NK-92 treated with Interleukin-12 subunit alpha and Interleukin-12 subunit beta, amount 100 ng/mL, for 24 hours (cell line): ENCODE measurements around the gene TNFSF10.
"Not testable (repeated sequence)": the region's sequence is repeated elsewhere in the genome, so short reads cannot be mapped to it uniquely, and the experiment has no call there.

Experiments
- DNase-seq: peaks from one replicate; lab custom pipeline; 2025; lab: John Stamatoyannopoulos, UW

TNFSF10 gene

DNA sequence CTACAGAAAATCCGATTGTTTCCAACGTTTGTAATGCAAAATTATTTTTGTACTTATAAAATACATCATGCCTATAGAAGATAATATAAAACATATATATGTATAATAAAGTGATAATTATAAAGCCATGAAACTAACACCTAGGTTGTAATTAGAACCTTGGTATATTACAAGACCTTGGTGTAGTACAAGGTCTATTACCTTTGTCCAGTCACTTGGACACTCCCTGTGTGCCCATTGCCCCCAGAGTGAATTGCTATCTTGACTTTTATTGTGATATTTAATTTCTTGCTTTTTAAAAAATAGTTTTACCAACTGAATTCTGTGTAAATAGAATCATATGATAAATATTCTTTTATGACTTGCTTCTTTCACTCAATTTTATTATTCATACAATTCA is 20.7 kb upstream of the TNFSF10 start:
- DNase-seq: no peak

- DNase-seq: no peak
These were observed 20.2 kb upstream of the TNFSF10 start for GRCh38 chr3:172543419-172543818.

GRCh38 chr3:172542999-172543398 is 19.8 kb upstream of the TNFSF10 start:
- no peak for DNase-seq

DNA sequence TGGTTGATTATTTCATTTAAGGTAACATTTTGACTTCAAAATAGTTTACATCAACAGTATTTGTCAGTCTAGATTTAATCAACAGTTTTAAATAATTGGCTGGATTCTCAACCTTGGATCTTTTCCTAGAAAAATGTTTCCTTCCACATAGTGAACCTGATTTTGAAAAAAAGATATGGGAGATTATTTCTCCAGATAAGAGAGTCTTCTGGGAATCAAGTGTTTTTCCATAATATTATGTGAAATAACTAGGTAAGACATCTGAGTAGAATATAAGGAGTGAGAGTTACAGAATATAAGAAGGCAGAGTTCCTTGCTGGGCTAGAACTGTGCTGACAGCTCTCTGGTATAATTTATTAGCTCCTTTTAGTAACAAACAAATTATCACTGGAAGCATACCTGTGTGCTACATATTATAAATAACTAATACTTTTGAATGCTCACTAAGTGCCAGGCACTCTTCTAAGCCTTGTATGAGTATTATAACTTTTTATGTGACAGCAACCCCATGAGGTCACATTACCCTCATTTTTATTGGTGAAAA is 18.8 kb upstream of the TNFSF10 start:
- no peak for DNase-seq

DNA sequence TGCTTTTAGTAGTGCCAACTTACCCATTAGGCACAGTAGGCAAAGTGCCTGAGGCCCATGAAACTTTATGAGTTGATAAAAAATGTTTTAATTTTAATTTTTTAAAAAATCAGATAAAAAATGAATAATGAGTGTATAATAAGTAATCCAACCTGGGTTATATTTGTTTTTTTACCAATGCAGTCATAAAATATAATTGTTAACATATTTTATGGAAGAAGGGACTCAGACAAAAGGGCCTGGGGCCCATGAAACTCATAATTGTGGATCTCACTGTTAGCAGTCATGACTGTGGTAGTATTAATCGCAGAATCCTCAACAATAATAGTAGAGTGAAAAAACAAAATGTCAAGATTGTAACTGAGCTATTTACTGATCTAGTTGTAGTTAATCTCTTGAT is 16.8 kb upstream of the TNFSF10 start:
- DNase-seq: no peak

DNA sequence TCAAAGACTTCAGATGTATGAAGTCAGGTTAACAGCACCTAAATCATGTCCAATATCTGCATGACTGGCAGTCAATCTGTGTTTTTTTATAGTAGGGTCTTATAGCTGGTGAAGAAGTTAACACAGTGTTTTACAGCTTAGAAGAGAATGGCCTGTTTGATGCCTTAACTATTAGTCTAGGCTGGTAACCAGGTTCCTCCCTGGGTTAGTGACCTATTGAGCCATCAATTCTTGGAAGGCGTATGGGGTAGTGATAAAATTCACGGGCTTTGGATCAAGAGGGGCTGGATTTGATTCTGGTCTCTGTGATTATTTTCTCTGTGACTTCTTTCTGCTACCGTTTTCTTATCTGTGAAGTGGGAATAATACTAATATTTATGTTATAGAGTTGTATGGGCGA is 16.0 kb upstream of the TNFSF10 start:
- DNase-seq: no peak

DNA sequence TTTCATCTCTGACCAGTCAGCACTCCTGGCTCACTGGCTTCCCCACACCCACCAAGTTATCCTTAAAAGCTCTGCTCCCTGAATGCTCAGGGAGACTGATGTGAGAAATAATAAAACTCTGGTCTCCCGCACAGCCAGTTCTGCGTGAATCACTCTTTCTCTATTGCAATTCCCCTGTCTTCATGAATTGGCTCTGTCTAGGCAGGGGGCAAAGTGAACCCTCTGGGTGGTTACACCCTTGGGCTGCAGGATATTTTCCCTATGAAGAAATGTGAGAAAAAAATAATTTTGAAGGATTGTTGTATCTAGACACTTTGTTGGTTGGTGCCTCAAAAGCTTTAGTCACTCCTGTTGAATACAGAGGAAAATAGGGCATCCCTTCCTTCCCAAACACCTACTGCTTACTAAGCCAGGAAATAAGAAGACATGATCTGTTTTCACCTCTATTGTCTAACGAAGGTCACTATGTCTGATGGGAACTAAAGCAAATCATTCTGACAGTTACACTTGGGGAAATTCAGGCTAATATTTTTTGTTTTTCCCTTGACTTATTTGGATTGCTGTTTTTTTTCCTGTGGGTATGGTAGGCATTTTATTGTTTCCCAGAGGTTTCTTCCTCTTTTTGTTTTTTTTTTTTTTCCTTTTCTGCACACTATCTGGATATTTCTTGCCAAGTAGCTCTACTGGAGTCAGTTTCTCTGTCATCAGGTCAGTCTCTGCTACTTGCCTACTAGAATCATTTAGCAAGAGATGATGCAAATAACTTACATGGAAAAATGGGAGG is 15.3 kb upstream of the TNFSF10 start:
- DNase-seq: no peak

- DNase-seq: no peak
These were observed 14.4 kb upstream of the TNFSF10 start for GRCh38 chr3:172537507-172538158.

DNA sequence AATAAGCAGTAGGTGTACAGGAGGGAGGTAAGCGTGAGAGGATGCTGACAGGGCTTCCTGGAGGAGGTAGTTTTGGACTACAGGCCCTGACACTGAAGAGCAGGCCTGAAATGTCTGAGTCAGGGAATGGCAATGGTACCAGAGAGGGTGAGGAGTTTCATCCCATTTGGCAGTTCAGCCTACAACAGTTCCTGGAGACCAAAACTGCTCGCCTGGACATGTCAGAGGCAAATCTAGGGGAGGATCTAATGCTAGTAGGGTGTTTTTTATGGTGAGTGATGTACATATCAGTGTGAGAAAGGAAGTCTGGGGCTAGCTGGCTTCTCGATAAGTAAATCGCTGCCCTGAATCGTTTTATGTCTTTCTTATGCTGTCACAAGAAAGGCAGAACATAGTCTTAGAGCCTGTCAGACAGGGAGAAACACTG is 13.8 kb upstream of the TNFSF10 start:
- no peak for DNase-seq

GRCh38 chr3:172536505-172536904 is 13.3 kb upstream of the TNFSF10 start:
- DNase-seq: no peak

DNA sequence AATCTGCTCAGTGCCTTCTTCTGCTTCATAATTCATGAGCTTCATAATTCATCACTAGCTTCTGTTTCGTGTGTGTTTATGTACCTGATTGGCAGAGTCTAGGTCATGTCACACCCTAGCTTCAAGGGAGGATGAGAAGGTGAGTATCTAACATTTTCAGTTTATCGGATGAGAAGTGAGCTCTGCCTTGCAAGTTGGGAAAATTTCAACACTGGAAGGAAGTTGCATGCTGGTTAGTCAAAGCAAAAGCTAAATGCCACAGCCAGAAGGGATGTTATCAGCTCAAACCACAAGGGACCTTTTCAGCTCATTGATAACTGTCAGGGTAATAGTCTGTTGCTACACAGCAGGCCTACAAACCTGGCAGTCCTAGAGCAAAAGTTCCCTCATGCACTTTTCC is 7.3 kb upstream of the TNFSF10 start:
- no peak for DNase-seq

DNA sequence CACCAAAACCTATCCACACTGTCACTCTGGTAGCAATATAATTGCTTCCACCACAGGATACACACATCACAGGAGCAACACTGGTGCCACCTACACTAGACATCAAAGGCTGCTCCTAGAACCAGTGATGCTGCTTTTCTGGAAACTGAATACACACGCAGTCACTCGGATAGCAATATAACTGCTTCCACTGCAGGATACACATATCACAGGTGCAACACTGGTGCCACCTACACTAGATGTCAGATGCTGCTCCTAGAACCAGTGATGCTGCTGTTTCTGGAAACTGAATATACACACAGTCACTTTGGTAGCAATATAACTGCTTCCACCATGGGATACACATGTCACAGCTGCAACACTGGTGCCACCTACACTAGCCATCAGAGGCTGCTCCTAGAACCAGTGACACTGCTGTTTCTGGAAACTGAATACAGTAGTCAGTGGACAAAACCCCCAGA is 6.9 kb upstream of the TNFSF10 start:
- DNase-seq: no peak

GRCh38 chr3:172528677-172529076 is 5.4 kb upstream of the TNFSF10 start:
- DNase-seq: no peak

GRCh38 chr3:172527306-172527705 is 4.1 kb upstream of the TNFSF10 start:
- DNase-seq: no peak

GRCh38 chr3:172525116-172525613 is 1.9 kb upstream of the TNFSF10 start:
- no peak for DNase-seq

GRCh38 chr3:172524611-172525010 is 1.4 kb upstream of the TNFSF10 start:
- no peak for DNase-seq

- DNase-seq: not testable (repeated sequence)
These were observed 1.1 kb downstream of the TNFSF10 start for GRCh38 chr3:172521837-172522726.

- DNase-seq: no peak
These were observed 2.9 kb downstream of the TNFSF10 start for GRCh38 chr3:172520301-172520831.

- no peak for DNase-seq
These were observed 3.5 kb downstream of the TNFSF10 start for GRCh38 chr3:172519740-172520139.

DNA sequence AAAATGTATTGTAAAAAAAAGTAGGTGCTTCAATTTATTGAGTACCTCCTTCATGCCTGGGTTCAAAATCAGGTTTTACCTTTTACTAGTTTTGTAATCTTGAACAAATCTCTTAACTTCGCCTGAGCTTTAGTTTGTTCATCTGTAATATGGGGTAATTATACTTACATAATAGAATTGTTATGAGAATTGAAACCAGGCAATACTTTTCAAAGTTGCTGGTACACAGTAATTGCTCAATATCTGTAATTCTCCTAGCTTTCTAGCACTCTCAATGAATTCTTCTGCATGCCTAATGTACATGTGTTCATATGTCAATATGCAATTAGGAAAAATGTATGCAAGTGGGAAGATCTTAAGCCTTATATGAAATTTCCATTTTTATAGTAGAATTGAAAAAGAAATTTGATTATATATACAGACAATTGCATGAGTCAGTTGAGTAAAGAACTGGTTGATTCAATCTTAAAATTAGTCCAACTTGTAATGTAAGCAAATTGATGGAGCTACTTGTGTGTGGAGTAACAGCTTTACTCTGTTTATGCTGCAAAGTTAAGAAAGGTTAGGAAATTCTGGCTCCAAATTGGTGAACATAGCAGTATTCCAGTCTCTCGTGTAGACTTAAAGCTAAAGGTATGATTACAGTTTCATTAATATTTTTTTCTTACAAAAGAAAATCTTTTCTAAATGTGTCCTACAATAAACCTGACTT is 4.1 kb downstream of the TNFSF10 start:
- DNase-seq: no peak

- DNase-seq: no peak
These were observed 5.3 kb downstream of the TNFSF10 start for GRCh38 chr3:172517859-172518466.
